H1 (cell line): ENCODE results near the gene ZBTB20. TPM values are rescaled to one million over a fixed set of nuclear protein-coding genes. Genes with fewer than 3 reads are reported as not detected.

Experiments used
- CTCF ChIA-PET: fragments of 300-600 bp; sonication (Branson Sonifier 250); formaldehyde crosslinking; loops from one replicate; lab custom pipeline; 2021; ENCODE audit not compliant: partially characterized antibody; lab: Charles Lee
- POLR2A ChIA-PET: fragments of 300-600 bp; sonication (Branson Sonifier 250); formaldehyde crosslinking; loops from one replicate; lab custom pipeline; 2021; ENCODE audit warnings: inconsistent platforms; ENCODE audit not compliant: partially characterized antibody; lab: Charles Lee
- DNase-seq, 2 experiments: peaks; one replicate each; pipeline versions ENCODE4 v3.0.0 to v3.0.0-alpha.2; 2010 to 2022; ENCODE audit warnings: low spot score in 2 of 2, low read depth in 1 of 2, mixed read lengths in 1 of 2
- FAIRE-seq: peaks from 2 replicates; lab custom pipeline; 2011; peaks lifted over from hg19 to GRCh38; lab: Jason Lieb, UNC
- H2AFZ ChIP-seq: 2 replicates; pipeline ENCODE4 v1.8.1; 2012; ENCODE audit warnings: low read length, inconsistent platforms
- H2AK5ac ChIP-seq: 2 replicates; pipeline ENCODE4 v1.6.1; 2013; ENCODE audit warnings: low read depth, low read length
- H2BK120ac ChIP-seq: replicated peaks from 2 replicates; pipeline ENCODE3; 2013; ENCODE audit warnings: low read depth, low read length, inconsistent platforms
- H2BK12ac ChIP-seq: 2 replicates; pipeline ENCODE4 v1.6.1; 2013; ENCODE audit warnings: low read depth, low read length
- H2BK15ac ChIP-seq: 2 replicates; pipeline ENCODE4 v1.6.1; 2013; ENCODE audit warnings: low read length
- H2BK20ac ChIP-seq: 2 replicates; pipeline ENCODE4 v1.6.1; 2013; ENCODE audit warnings: low read length
- H2BK5ac ChIP-seq: 2 replicates; pipeline ENCODE4 v1.6.1; 2013; ENCODE audit warnings: low read depth, low read length
- H3K14ac ChIP-seq: 2 replicates; pipeline ENCODE4 v1.6.1; 2013; ENCODE audit warnings: inconsistent platforms; ENCODE audit not compliant: insufficient read length
- H3K18ac ChIP-seq: 2 replicates; pipeline ENCODE4 v1.6.1; 2013; ENCODE audit warnings: low read length; ENCODE audit errors: extremely low read depth
- H3K23ac ChIP-seq: 2 replicates; pipeline ENCODE4 v1.6.1; 2013; ENCODE audit warnings: inconsistent platforms; ENCODE audit not compliant: insufficient read length
- H3K23me2 ChIP-seq: 2 replicates; pipeline ENCODE4 v1.6.1; 2013; ENCODE audit warnings: low read depth, low read length
- H3K27ac ChIP-seq: 2 replicates; pipeline ENCODE4 v1.6.1; 2011; ENCODE audit warnings: low read depth, low read length, inconsistent platforms
- H3K27me3 ChIP-seq, 4 experiments: replicated peaks in 1 of 4; 1 replicate in 1 of 4; 2 replicates in 3 of 4; pipeline versions ENCODE4 v1.6.1 to v1.8.1; 2011 to 2013; ENCODE audit warnings: low read length in 3 of 4, mild to moderate bottlenecking in 3 of 4, inconsistent platforms in 2 of 4, mixed read lengths in 2 of 4, moderate library complexity in 1 of 4; ENCODE audit not compliant: control insufficient read depth in 3 of 4, insufficient read depth in 3 of 4; ENCODE audit errors: extremely low read depth in 1 of 4
- H3K36me3 ChIP-seq, 4 experiments: 2 replicates each; pipeline versions ENCODE4 v1.6.1 to v1.8.1; 2011 to 2013; ENCODE audit warnings: mild to moderate bottlenecking in 4 of 4, low read length in 3 of 4, moderate library complexity in 2 of 4, control low read depth in 1 of 4, inconsistent platforms in 1 of 4; ENCODE audit not compliant: insufficient read depth in 4 of 4, control insufficient read depth in 2 of 4
- H3K4ac ChIP-seq: replicated peaks from 2 replicates; pipeline ENCODE3; 2013; ENCODE audit warnings: low read length, low read depth, mixed read lengths, inconsistent platforms; ENCODE audit not compliant: insufficient read length
- H3K4me1 ChIP-seq, 4 experiments: replicated peaks in 1 of 4; 1 replicate in 1 of 4; 2 replicates in 3 of 4; pipeline versions ENCODE4 v1.6.1 to v1.8.1; 2011 to 2013; ENCODE audit warnings: low read length in 3 of 4, inconsistent platforms in 2 of 4, mixed read lengths in 1 of 4; ENCODE audit not compliant: insufficient read depth in 4 of 4, control insufficient read depth in 3 of 4
- H3K4me2 ChIP-seq, 2 experiments: 2 replicates each; pipeline versions ENCODE4 v1.6.1 to v1.8.1; 2011 to 2013; ENCODE audit warnings: low read depth in 2 of 2, low read length in 2 of 2, control low read depth in 1 of 2, inconsistent platforms in 1 of 2, mild to moderate bottlenecking in 1 of 2; ENCODE audit not compliant: insufficient read depth in 1 of 2
- H3K4me3 ChIP-seq, 4 experiments: fragments of 200-600, 300-600 bp in 1 of 4; sonication (generic), shearing (Covaris generic), sonication (Bioruptor Twin) in 1 of 4; 2 replicates each; pipeline versions ENCODE4 v1.5.1 to v1.8.1; 2011 to 2016; ENCODE audit warnings: low read length in 4 of 4, low read depth in 3 of 4, control low read depth in 2 of 4, inconsistent platforms in 2 of 4, mild to moderate bottlenecking in 2 of 4, mixed read lengths in 1 of 4, moderate library complexity in 1 of 4; ENCODE audit not compliant: insufficient read depth in 2 of 4; ENCODE audit errors: extremely low read depth in 1 of 4
- H3K56ac ChIP-seq: replicated peaks from 2 replicates; pipeline ENCODE3; 2013; ENCODE audit warnings: low read depth, mild to moderate bottlenecking, mixed read lengths, low read length, inconsistent platforms; ENCODE audit not compliant: insufficient read length
- H3K79me1 ChIP-seq: 2 replicates; pipeline ENCODE4 v1.6.1; 2013; ENCODE audit warnings: low read depth, low read length, control low read depth
- H3K79me2 ChIP-seq, 2 experiments: 2 replicates each; pipeline versions ENCODE4 v1.6.1 to v1.8.1; 2012 to 2013; ENCODE audit warnings: low read length in 2 of 2, mild to moderate bottlenecking in 2 of 2, inconsistent platforms in 1 of 2; ENCODE audit not compliant: insufficient read depth in 2 of 2, control insufficient read depth in 1 of 2
- H3K9ac ChIP-seq, 4 experiments: replicated peaks in 1 of 4; 1 replicate in 1 of 4; 2 replicates in 3 of 4; pipeline versions ENCODE4 v1.6.1 to v1.8.1; 2011 to 2013; ENCODE audit warnings: low read depth in 3 of 4, low read length in 3 of 4, control low read depth in 2 of 4, mild to moderate bottlenecking in 2 of 4, moderate library complexity in 2 of 4, inconsistent platforms in 1 of 4; ENCODE audit errors: extremely low read depth in 1 of 4
- H3K9me3 ChIP-seq, 2 experiments: 2 replicates each; pipeline versions ENCODE4 v1.6.1 to v1.8.1; 2012 to 2013; ENCODE audit warnings: mild to moderate bottlenecking in 2 of 2, moderate library complexity in 2 of 2, control low read depth in 1 of 2, inconsistent platforms in 1 of 2, low read depth in 1 of 2, low read length in 1 of 2, mixed read lengths in 1 of 2; ENCODE audit not compliant: insufficient read depth in 2 of 2
- H4K20me1 ChIP-seq, 2 experiments: replicated peaks in 1 of 2; 2 replicates each; pipeline versions ENCODE3 to v1.8.1; 2011 to 2013; ENCODE audit warnings: inconsistent platforms in 2 of 2, low read length in 2 of 2, mild to moderate bottlenecking in 1 of 2; ENCODE audit not compliant: insufficient read depth in 2 of 2, control insufficient read depth in 1 of 2
- H4K5ac ChIP-seq: 2 replicates; pipeline ENCODE4 v1.6.1; 2013; ENCODE audit warnings: low read length, low read depth, mixed read lengths, inconsistent platforms; ENCODE audit not compliant: insufficient read length
- H4K8ac ChIP-seq: 2 replicates; pipeline ENCODE4 v1.8.0; 2013; ENCODE audit warnings: mild to moderate bottlenecking, moderate library complexity, low read length, inconsistent platforms; ENCODE audit not compliant: insufficient read depth; ENCODE audit errors: extremely low read depth
- H4K91ac ChIP-seq: replicated peaks from 2 replicates; pipeline ENCODE3; 2013; ENCODE audit warnings: low read length, mixed read lengths, inconsistent platforms; ENCODE audit not compliant: insufficient read length
- CEBPB ChIP-seq: IDR thresholded peaks from 2 replicates; pipeline ENCODE4 v1.6.1; 2012; ENCODE audit warnings: low read depth, low read length
- EZH2 ChIP-seq: fragments of 200-600 bp; sonication (generic); IDR thresholded peaks from 2 replicates; pipeline ENCODE4 v1.7.1; 2012; ENCODE audit warnings: low read depth, mild to moderate bottlenecking, moderate library complexity, low read length, inconsistent platforms; ENCODE audit not compliant: severe bottlenecking
- WGBS, 2 experiments: shearing (Covaris generic) in 1 of 2; methylation state at CpG; one replicate each; pipeline versions ENCODE4 v1.1.6 to v1.1.7; 2013 to 2015; ENCODE audit warnings: low lambda C conversion rate in 2 of 2, mixed read lengths in 2 of 2, inconsistent platforms in 1 of 2, low coverage in 1 of 2, missing lambda C conversion rate in 1 of 2; ENCODE audit not compliant: insufficient replicate concordance in 2 of 2, insufficient coverage in 1 of 2, insufficient read length in 1 of 2; ENCODE audit errors: extremely low coverage in 1 of 2, missing lambda C conversion rate in 1 of 2; 5-methylcytosine and 5-hydroxymethylcytosine counted together
- polyA plus RNA-seq, 7 experiments: library from polyadenylated mRNA; depleted of rRNA in 3 of 7; stranded (reverse) in 5 of 7; unstranded in 2 of 7; fragments of >200 nt in 5 of 7; fragments of 200-250 nt in 2 of 7; gene quantifications; 1 replicate in 5 of 7; 2 replicates in 1 of 7; 4 replicates in 1 of 7; pipeline versions ENCODE4 v1.2.1 to v1.2.3, GENCODE V29; 2011 to 2013; ENCODE audit warnings: missing spikeins in 2 of 7, mixed read lengths in 2 of 7
- total RNA-seq: library from RNA; stranded (reverse); fragmentation: NEBNext Ultra II Directional; extraction: Animal tissue kit (Norgen Biotek cat#: 25700); gene quantifications from 2 replicates; pipeline ENCODE4 v1.2.1, GENCODE V29; 2021

ZBTB20 gene
- total and polyA plus RNA-seq, 2 of the 8 experiments (the other 6 are each of a cell fraction or from before 2014, with no cell fraction given), result 0.35 to 1.3 TPM

DNA sequence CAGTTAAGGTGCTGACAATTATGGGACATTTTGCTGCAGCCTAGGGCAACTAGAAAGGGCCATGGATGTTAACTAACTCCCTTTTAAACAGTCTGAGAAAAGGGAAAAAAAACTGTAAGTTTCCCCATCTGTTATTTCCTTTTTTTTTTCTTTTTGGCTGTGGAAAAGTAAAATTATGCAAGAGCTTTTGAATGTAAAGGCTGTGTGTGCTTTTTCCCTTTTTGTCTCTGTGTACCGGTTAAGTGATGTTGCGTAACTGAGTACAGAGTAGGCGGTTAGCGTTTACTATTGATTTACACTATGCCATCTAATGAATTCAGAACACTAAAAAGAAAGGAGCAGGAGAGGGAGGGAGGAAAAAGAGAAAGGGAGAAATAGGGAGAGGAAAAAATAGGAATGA, 449.7 kb downstream of the ZBTB20 start:
- H2BK120ac ChIP-seq, result no peak overlapping the region
- no peaks in the 10 kb centered on the region for H3K36me3 ChIP-seq
- ChIA-PET CTCF (interaction anchor here (2.0 kb wide), 1 partner anchor 170 kb away, joined by 6 read pairs; no protein-coding TSS in a partner anchor), POLR2A (no interaction called here)
- H3K4ac ChIP-seq, result no peak overlapping the region
- FAIRE-seq, result no peak
- no peak overlapping the region for H3K27ac ChIP-seq
- H2BK12ac ChIP-seq, result no peak overlapping the region
- no peaks in the 10 kb centered on the region for H3K23me2 ChIP-seq
- no peak overlapping the region for H2AK5ac ChIP-seq
- H4K5ac ChIP-seq, result no peak overlapping the region
- H3K27me3 ChIP-seq, result no peaks in the 10 kb centered on the region
- no peak overlapping the region for H2BK15ac ChIP-seq
- no peak overlapping the region for H4K91ac ChIP-seq
- no peaks in the 10 kb centered on the region for H3K79me2 ChIP-seq
- H3K56ac ChIP-seq, result no peak overlapping the region
- H3K23ac ChIP-seq, result no peak overlapping the region
- no peak overlapping the region for H2AFZ ChIP-seq
- H3K9ac ChIP-seq, result no peak overlapping the region
- H3K79me1 ChIP-seq, result no peaks in the 10 kb centered on the region
- no peak overlapping the region for H2BK5ac ChIP-seq
- H3K9me3 ChIP-seq, result no peaks in the 10 kb centered on the region
- no peak overlapping the region for H4K8ac ChIP-seq
- H3K18ac ChIP-seq, result no peak overlapping the region
- no peaks in the 10 kb centered on the region for H4K20me1 ChIP-seq
- H3K4me2 ChIP-seq, result no peak overlapping the region
- H3K4me3 ChIP-seq, result no peak overlapping the region
- 100% methylated on average over 3 of the region's 4 CpGs; no CpG with 5 or more reads in 1 of the 2 experiments for WGBS, 2 experiments
- peaks cover 0 to 7% (median 2%) of the 10 kb centered on the region in 4 experiments; a peak in 2 of 7 replicates for H3K4me1 ChIP-seq
- no peak overlapping the region for H2BK20ac ChIP-seq
- TF ChIP-seq CEBPB (peak; percentile 88), EZH2 (no peak)
- no peak overlapping the region for H3K14ac ChIP-seq
- DNase-seq, result no peak
